Smooth muscle cell of the brain vasculature (primary cell): ENCODE measurements around the gene CHRM5.
A peak's percentile ranks its signal among the peaks of the same experiment; 100 is the strongest.

Experiments used
- DNase-seq: peaks from one replicate; pipeline ENCODE4 v3.0.0-alpha.2; 2012; ENCODE audit warnings: low read depth, low spot score

The CHRM5 gene, protein sequence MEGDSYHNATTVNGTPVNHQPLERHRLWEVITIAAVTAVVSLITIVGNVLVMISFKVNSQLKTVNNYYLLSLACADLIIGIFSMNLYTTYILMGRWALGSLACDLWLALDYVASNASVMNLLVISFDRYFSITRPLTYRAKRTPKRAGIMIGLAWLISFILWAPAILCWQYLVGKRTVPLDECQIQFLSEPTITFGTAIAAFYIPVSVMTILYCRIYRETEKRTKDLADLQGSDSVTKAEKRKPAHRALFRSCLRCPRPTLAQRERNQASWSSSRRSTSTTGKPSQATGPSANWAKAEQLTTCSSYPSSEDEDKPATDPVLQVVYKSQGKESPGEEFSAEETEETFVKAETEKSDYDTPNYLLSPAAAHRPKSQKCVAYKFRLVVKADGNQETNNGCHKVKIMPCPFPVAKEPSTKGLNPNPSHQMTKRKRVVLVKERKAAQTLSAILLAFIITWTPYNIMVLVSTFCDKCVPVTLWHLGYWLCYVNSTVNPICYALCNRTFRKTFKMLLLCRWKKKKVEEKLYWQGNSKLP

DNA sequence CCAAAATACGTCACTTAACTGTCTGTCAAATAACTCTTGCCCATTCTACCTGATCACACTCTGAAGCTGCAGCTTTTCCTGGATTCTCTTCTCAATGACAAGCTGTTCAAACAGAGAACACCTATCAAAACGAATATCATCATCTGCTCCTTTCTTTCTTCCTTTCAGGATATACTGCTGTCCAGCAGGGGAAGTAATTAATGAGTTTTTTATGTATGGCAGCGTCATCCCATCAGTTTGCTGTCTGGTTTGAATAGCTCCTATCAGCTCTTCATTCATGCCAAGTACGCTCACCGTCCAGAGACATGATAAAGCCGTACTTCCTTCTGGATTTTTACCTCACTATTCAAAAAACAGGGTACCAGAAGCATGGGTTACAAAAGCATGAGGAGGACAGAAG lies at the start of gene CHRM5:
Gene CHRM5 (plus strand): TSS at position 274 of the 400 bp plus-strand sequence. CDS start 94,221 bp downstream, outside the sequence.
- DNase-seq, result no peak

DNA sequence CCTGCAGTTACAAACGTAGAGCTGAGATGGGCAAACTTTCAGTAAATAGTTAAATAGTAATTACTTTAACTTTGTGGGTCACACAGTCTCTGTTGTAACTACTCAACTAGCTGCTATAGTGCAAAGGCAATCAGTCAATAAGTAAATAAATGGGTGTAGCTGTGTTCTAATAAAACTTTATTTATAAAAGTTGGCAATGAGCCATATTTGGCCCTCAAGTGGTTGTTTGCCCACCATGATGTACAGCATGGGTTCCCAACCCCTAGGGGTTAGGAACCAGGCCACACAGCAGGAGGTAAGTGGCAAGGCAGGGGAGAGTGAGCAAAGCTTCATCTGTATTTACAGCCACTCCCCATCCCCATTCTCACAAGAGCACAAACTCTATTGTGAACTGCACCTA lies 44.9 kb upstream of the CHRM5 start:
- no peak for DNase-seq

DNA sequence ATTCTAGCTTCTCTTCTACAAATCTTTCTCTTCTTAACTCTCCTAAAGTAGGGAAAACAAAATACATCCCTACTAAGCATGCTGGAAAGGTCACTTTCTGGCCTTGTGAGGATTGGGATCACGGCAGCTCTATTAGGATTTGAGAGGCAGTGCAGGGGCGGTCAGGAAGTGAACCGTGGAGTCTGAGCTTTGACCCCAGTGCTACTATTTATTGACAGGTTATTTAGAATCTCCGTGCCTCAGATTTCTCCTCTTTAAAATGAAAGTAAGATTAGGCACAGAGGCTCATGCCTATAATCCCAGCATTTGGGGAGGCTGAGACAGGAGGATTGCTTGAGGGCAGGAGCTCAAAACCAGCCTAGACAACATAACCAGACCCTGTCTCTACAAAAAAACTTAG lies 42.0 kb upstream of the CHRM5 start:
- no peak for DNase-seq

DNA sequence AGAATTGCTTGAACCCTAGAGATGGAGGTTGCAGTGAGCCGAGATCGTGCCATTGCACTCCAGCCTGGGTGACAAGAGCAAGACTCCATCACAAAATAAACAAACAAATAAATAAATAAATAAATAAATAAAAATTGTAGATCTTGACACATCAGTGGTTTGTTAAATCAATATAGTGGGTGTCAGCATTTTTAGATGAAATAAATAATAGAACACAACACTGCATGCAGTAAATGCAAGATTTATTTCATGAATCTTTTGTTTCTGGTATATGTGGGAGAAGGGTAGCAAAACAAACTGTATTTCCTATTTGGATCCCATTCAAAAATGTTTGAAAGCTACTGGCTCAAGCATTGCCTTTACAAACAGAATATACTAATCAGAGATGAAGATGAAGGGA lies 35.6 kb upstream of the CHRM5 start:
- no peak for DNase-seq

DNA sequence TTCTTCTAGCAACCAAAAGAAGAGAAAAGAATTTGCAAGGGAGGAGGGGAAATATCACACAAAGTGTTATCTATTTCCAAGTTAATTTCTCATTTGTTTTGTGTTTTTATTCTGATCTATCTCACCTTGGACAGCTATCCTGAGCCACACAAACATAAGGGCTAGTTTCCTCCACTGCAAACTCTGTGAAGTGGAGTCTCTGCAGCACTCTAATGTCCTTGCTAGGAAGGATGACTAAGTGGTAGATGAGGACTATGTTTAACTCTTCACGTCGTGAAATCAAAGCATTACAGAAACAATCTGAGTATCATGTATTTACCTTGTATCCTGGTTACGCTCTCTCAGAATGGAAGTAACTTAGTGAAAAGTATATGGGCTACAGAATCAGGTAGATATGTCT lies 33.9 kb upstream of the CHRM5 start:
- no peak for DNase-seq

DNA sequence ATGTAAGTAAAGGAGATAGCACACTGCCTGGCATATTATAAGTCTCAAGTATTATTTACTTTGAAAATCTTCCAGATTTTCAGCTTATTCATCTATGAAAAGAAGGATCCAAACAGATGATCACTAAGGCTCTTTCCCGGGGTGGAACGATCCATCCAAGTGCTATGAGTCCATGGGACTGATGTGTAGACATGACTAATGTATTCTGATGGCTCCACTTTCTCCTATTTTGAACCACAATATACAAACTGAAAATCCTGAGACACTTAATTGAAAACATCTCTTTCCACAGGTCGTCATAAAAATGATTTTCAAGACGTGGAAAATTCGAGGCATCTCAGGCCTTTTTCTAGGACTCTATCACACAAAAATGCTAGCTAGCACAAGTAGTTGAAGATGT lies 33.4 kb upstream of the CHRM5 start:
- no peak for DNase-seq

DNA sequence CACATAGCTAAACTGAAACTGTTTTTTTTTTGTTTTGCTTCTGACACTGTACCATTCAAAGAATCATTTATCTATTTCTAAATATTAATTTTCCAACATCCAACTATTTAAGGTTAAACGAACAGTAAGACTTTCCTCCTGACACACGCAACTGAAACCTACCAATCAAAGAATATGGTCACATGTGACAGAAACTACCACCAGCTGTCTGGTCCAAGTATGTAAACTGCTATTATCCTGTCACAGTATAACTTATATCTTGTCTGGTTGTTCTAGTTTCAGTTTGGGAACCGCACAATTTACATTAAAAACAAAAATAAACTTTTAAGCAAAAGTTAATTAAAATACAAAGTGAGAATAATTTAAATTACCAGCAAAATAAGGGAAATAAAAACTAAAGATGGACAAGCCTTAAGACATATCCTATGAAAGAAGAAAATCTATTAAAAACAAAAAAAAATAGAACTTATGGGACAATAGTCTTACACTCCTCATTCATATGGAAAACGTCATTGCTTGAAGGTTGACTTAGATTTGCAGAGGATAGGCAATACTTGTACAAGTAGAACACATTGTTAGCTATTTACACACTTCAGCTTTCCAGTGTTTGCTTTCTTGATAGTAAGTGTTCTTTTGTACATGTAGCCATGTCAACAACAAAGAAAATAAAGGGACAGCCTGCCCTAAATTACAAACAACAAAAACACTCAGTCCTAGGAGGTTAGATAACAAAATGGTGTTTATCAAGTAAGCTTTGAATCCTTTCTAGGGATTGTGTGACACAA lies 26.8 kb upstream of the CHRM5 start:
- no peak for DNase-seq

DNA sequence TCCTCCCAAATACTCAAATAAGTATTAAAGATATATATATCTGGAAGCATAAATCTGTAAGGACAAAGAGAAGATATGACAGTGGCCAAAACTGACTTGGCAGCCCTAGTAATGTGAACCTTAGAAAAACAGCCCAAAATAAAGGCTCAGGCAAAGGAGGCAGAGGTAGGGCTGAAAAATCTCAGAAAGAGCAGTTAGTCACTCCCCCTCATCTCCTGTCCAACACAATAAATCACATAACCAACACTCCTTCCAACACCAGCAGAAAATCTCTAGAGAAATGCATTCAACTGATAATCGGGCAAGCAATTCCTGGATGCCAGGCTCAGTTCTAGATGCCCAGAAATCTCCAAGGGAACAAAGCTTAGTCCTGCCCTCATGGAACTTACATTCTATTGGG lies 22.1 kb upstream of the CHRM5 start:
- no peak for DNase-seq

DNA sequence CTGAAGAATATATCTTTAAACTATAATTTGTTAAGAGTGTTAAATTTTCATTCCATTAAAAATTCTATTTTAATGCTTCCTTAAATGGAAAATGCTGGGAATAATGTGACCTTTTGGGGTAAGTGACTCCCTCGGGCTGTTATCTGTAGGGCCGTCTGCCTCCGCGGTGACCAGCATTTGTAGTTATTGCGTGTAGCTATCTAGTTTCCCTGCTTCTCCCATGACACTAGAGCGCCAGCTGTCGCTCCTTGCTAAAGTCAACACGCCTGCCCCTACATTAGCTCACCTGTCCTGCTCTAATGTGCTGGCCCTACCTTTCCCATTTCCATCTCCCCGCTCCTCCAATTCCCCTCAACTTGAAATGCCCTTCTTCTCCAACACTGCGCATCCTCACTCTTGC lies 12.4 kb upstream of the CHRM5 start:
- no peak for DNase-seq

DNA sequence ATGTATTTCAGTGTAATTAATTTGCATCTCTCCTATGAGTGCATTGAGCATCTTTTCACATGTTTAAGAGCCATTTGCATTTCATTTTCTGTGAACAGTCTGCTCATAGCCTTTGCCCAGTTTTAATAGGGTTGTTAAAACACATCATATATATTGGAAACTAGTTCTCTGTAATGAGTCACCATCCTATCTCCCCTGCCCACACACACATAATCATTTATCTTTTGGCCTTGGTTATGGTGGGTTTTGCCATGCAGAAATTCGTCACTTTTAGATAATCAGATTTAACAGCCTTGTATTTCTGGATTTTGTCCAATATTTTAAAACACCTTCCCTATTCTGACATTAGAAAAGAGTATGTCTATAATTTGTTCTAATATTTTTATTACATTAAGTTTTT lies 11.9 kb upstream of the CHRM5 start:
- DNase-seq, result no peak

DNA sequence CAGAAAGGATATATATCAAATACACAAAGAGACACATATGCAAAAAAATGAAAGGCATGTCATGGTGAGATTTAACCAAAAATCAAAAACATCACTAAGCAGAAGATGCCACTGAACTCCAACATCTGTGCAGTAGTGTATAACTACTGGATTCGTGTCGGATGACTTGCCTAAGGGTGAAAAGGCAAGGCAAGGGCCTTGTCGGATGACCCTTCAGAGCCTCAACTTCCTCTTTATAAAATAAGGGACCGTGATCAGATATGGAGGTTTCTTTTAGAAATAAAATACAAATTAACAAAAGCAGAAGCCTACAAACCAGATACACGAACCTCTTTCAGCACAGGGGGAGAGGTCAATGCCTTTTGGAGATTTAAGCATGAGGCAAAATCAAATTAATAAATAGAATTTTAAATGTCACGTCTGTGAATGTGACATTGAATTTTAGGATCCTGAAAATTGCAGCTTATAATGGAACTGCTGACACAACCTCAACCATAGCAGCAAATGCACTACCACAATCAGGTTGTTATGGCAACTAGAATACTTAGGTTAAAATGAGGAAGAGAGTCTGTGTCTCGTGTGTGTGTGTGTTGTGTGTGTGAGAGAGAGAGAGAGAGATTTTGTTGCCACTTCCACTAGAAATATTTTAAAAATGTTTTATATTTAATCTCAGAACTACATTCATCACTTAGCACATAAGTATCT lies 8.3 kb upstream of the CHRM5 start:
- no peak for DNase-seq

DNA sequence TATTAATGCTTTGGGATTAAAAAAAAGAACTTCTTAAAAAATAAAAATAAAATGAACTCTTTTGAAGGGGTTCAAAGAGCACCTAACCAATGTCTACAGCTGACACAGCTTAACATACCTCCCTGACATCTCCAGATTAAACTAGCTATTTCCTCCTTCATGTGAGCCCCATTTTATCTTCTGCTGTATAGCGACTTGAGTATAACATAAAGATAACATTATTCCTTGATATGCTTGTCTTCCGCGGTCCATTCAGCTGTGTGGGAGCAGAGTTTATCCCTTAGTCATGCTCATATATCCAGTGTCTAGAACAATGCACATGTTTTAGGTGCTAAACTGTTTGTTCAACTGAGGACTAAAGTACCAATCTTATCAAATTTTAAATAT lies 7.8 kb upstream of the CHRM5 start:
- no peak for DNase-seq

DNA sequence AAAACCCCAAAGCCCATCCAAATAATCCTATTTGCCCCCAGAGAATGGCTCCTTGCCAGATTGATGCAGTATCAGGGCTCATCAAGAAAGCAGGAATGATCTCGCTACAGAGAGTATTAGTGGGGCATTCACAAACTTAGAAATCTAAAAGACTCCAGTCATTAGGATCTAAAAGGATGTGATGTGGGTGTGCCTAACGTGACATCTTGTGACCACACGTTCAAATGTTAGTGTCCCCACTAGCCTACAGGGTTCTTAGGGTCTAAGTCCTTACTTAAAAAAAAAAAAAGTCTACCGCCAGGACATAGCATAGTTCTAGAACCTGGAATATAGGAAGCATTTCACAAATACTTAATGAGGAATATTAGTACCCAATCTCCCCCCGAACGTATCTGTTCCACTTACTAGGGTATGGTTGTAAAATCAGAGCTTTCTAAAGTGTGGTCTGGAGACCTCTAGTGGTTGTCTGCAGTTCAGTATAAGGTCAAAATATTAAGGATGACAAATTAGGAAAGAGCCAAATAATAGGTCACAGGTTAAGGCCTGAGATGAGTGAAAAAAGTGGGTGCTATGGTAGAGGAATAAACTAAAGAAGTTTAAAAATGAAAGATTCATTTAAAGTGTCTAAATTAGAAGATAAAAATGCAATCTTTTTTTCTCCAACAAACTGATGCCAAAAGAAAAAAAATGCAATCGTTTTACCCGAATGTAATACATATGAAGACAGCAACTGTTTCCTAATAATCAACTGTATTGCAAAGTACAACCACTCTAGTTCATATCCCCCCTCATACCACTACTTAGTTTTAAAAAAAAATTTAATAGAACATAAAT lies 4.2 kb upstream of the CHRM5 start:
- DNase-seq, result no peak

DNA sequence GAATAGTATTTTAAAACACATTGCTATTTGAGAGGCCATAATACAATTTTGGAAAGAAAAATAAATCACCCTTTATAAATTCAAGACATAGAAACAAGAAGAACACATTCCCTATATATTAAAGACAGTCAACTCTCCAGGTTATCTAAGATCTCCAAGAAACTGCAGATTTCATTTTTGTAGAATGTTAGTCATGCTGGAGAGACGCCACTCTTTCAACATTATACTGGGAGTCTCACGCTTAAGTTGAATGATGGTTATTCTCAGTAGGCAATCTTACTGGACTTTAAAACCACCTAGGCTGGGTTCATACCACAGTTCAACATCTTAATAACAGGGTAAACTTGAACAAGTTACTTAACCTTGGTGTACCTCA lies 3.6 kb upstream of the CHRM5 start:
- no peak for DNase-seq

DNA sequence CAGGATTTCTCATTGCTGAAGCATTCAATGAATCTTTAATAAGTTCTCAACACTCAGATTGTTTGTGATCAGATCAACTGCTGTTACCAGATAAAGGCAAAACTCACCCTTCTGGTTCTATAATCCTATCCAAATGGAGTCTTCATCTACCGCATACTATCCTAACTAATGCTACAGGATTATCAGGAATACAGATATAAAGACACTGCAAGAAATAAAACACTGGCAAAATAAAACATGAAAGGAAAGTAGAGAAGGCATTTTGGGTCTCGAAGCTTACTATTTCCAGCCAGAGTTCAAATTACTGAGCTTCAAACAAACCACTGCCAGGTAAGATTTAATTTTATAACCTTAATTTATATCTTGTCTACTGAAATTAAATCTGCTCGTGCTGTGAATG lies 524 bp downstream of the CHRM5 start:
- DNase-seq, result no peak

DNA sequence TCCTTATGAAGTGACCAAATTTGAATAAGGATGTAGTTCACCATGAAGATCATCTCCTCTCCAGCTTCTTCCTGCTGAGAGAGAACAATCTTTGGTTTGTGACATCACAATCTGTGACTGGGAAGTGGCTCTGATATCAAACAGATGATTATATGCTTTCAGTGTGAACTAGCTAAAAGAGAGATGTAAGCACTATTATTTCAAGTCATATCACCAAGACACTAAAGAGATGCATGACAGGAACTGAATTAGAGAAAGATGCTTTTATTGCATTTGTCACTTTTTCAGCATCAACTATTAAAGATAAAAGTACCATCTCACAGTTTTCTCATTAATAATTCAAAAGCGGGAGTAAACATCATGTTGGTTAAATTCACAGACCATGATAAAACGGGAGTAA lies 3.5 kb downstream of the CHRM5 start:
- no peak for DNase-seq

DNA sequence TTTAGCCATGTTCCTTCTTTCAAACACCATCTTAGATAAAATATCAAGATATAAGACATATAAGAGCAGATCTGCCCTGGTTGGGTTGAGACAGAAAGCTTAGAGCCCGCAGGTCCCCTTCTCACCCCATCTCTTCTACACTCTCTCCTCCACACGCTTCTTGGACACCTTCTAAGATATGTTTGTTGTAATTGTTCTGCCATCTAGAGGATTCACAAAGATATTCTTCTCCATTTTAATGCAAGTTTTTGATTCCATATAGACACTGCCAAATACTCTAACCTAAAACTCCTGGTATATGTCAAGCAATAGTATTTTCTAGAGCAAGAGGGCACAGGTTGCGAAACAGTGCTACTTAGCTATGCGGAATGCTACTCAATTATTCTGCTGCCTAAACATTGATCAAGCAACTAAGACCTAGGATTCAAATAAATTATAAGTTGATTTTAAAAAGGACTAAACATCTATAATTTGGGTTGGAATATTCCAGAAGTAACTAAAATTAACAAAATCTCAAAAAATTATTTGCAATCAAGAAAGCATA lies 6.8 kb downstream of the CHRM5 start:
- no peak for DNase-seq

DNA sequence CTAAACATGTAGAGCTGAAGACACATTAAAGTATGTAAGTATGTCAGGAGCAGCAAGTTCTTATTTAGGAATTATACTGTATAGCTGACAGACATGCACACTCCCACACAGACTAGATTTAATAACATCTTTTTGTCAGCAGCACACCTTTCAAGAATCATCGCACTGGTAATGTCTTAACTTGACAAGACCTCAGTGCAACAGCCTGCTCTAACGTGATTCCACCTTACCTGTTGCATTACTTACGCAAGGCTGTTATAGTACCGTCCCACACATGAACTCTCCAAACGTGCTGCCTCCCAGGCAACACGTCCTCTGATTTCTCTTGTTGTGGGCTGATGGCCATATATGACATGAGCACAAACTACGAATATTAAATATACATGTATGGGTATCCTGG lies 11.9 kb downstream of the CHRM5 start:
- no peak for DNase-seq

DNA sequence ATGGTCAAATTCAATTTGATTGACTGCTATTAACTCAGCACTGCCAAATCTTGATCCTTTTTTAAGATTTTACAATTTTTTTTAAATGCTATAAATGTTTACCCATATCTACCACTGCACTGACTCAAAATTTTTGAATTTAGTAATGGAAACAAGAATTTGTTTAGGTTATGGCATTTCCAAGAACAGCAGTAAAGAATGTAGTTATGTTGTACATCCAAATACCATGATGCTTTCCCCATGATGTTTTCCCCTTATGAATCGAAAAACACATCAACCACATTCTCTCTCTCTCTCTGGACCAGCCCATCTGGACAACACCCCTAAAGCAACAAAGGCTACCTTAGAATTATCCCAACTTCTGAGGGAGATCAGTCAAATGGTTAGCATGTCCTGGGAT lies 14.2 kb downstream of the CHRM5 start:
- DNase-seq, result no peak

DNA sequence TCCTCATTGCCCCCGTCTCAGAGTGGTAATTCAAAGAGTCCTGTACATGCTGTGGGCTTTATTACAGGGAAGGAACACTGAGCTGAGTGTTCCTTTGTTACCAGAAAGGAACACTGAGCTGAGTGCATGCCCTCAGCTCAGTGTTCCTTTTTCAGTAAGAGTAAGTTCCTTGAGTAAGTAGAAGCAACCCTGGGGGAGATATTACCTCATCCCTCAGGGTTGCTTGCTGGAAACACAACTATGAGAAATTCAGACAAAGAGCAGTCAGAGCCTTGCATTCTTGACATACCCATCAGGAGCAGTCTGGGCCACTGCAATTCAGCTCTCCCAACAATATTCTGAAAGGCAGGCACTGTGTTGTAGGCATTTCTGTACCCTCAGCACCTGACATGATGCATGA lies 17.0 kb downstream of the CHRM5 start:
- peak; percentile 28 for DNase-seq

DNA sequence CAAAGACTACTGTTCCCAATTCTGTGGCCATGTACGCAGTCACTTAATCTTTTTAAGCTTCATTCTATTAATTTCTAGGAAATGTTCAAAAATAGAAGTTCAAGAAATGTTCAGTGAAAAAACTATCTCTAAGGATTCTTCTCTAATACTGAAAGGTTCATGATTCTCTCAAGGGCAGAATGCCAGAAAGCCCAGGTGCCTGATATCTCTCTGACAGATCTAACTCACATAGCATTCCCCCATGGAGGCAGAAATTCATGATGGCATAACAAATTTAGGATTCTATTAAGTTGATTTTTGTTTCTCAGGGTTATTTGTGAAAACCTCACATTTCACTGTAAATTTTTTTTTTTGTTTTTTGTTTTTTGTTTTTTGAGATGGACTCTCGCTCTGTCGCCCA lies 17.5 kb downstream of the CHRM5 start:
- DNase-seq, result no peak
